H1 (cell line): ENCODE measurements around the gene ZNF175. TPM values are rescaled to one million over a fixed set of nuclear protein-coding genes. Genes with fewer than 3 reads are reported as not detected.

Experiments
- GABPA ChIP-seq: IDR thresholded peaks from 2 replicates; pipeline ENCODE4 v1.6.1; 2011; ENCODE audit warnings: mild to moderate bottlenecking, low read length, moderate library complexity, borderline replicate concordance; ENCODE audit not compliant: insufficient read depth
- polyA plus RNA-seq, 7 experiments: library from polyadenylated mRNA; depleted of rRNA in 3 of 7; stranded (reverse) in 5 of 7; unstranded in 2 of 7; fragments of >200 nt in 5 of 7; fragments of 200-250 nt in 2 of 7; gene quantifications; 1 replicate in 5 of 7; 2 replicates in 1 of 7; 4 replicates in 1 of 7; pipeline versions ENCODE4 v1.2.1 to v1.2.3, GENCODE V29; 2011 to 2013; ENCODE audit warnings: missing spikeins in 2 of 7, mixed read lengths in 2 of 7
- total RNA-seq: library from RNA; stranded (reverse); fragmentation: NEBNext Ultra II Directional; extraction: Animal tissue kit (Norgen Biotek cat#: 25700); gene quantifications from 2 replicates; pipeline ENCODE4 v1.2.1, GENCODE V29; 2021

Gene ZNF175
- total and polyA plus RNA-seq, 2 of the 8 experiments (the other 6 are each of a cell fraction or from before 2014, with no cell fraction given), result 1.7 to 11.1 TPM

- no peak for TF ChIP-seq GABPA
Observed at GRCh38 chr19:51632126-51632525, 61.0 kb downstream of the ZNF175 start (continued).
